HepG2 (cell line): ENCODE measurements around the gene ENTPD7. TPM values are rescaled to one million over a fixed set of nuclear protein-coding genes. Genes with fewer than 3 reads are reported as not detected.

Experiments used
- ATF7-NPFF ChIP-seq: sonication (generic); formaldehyde crosslinking; IDR thresholded peaks from 2 replicates; pipeline ENCODE4 v1.8.1; 2023; ENCODE audit warnings: mild to moderate bottlenecking, low read depth, missing genetic modification reagents, moderate library complexity
- CEBPB ChIP-seq: IDR thresholded peaks from 2 replicates; pipeline ENCODE4 v1.6.1; 2011; ENCODE audit warnings: low read depth, low read length, improper control_type of control experiment, borderline replicate concordance
- CREBL2 ChIP-seq: sonication (generic); formaldehyde crosslinking; IDR thresholded peaks from 2 replicates; pipeline ENCODE4 v1.8.1; 2023; ENCODE audit warnings: missing genetic modification reagents, mild to moderate bottlenecking, borderline replicate concordance
- EED ChIP-seq: sonication (generic); formaldehyde crosslinking; IDR thresholded peaks from 2 replicates; pipeline ENCODE4 v1.5.0; 2020; ENCODE audit warnings: mild to moderate bottlenecking, missing genetic modification reagents
- GPN1 ChIP-seq: sonication (generic); formaldehyde crosslinking; IDR thresholded peaks from 2 replicates; pipeline ENCODE4 v1.5.1; 2020; ENCODE audit warnings: missing genetic modification reagents, borderline replicate concordance
- GRHL1 ChIP-seq: sonication (generic); formaldehyde crosslinking; conservative IDR thresholded peaks from 2 replicates; pipeline ENCODE4 v1.8.0; 2022; ENCODE audit warnings: missing genetic modification reagents
- HOXA7 ChIP-seq: sonication (generic); formaldehyde crosslinking; IDR thresholded peaks from 2 replicates; pipeline ENCODE4 v1.8.1; 2022; ENCODE audit warnings: mild to moderate bottlenecking, missing genetic modification reagents, moderate library complexity
- KDM3A ChIP-seq: IDR thresholded peaks from 2 replicates; pipeline ENCODE4 v1.6.1; 2018; ENCODE audit warnings: low read depth, missing compliant biosample characterization
- MIER2 ChIP-seq: IDR thresholded peaks from 2 replicates; pipeline ENCODE4 v1.6.1; 2016; ENCODE audit warnings: missing biosample characterization, missing genetic modification reagents
- NBN ChIP-seq: fragments of 450-650 bp; conservative IDR thresholded peaks from 2 replicates; pipeline ENCODE4 v1.6.1; 2017
- SMARCE1 ChIP-seq: fragments of 450-650 bp; IDR thresholded peaks from 2 replicates; pipeline ENCODE4 v1.6.1; 2017; ENCODE audit warnings: borderline replicate concordance
- TAF1 ChIP-seq: sonication (generic); formaldehyde crosslinking; IDR thresholded peaks from 2 replicates; pipeline ENCODE4 v1.4.0; 2020; ENCODE audit warnings: missing genetic modification reagents
- TFDP1 ChIP-seq: IDR thresholded peaks from 2 replicates; pipeline ENCODE4 v1.6.1; 2016; ENCODE audit warnings: missing compliant biosample characterization, missing genetic modification reagents, borderline replicate concordance
- ZBTB1 ChIP-seq: sonication (generic); formaldehyde crosslinking; IDR thresholded peaks from 2 replicates; pipeline ENCODE4 v1.4.0; 2020; ENCODE audit warnings: missing genetic modification reagents, borderline replicate concordance
- ZBTB25 ChIP-seq: IDR thresholded peaks from 2 replicates; pipeline ENCODE4 v1.6.1; 2018; ENCODE audit warnings: missing genetic modification reagents
- ZC3H4 ChIP-seq: sonication (generic); formaldehyde crosslinking; IDR thresholded peaks from 2 replicates; pipeline ENCODE4 v1.4.0; 2020; ENCODE audit warnings: missing genetic modification reagents, borderline replicate concordance
- ZNF574 ChIP-seq: sonication (generic); formaldehyde crosslinking; IDR thresholded peaks from 2 replicates; pipeline ENCODE4 v1.4.0; 2020; ENCODE audit warnings: missing genetic modification reagents
- ZNF660 ChIP-seq: sonication (generic); formaldehyde crosslinking; IDR thresholded peaks from 2 replicates; pipeline ENCODE4 v1.5.1; 2020; ENCODE audit warnings: mild to moderate bottlenecking, low read depth, missing genetic modification reagents, borderline replicate concordance
- ZNF782 ChIP-seq: sonication (generic); formaldehyde crosslinking; IDR thresholded peaks from 2 replicates; pipeline ENCODE4 v1.4.0; 2020; ENCODE audit warnings: missing genetic modification reagents, mild to moderate bottlenecking, borderline replicate concordance
- ZNF784 ChIP-seq: sonication (generic); formaldehyde crosslinking; IDR thresholded peaks from 2 replicates; pipeline ENCODE4 v1.5.1; 2020; ENCODE audit warnings: missing genetic modification reagents, mild to moderate bottlenecking, borderline replicate concordance
- ZNF83 ChIP-seq: sonication (generic); formaldehyde crosslinking; IDR thresholded peaks from 2 replicates; pipeline ENCODE4 v1.4.0; 2020; ENCODE audit warnings: missing genetic modification reagents, mild to moderate bottlenecking, borderline replicate concordance
- ZNF850 ChIP-seq: sonication (generic); formaldehyde crosslinking; conservative IDR thresholded peaks from 2 replicates; pipeline ENCODE4 v1.9.0; 2021; ENCODE audit warnings: mild to moderate bottlenecking, missing genetic modification reagents
- polyA plus RNA-seq, 8 experiments: library from polyadenylated mRNA; depleted of rRNA in 3 of 8; stranded (reverse) in 7 of 8; unstranded in 1 of 8; fragments of >200 nt; fragmentation: Illumina TruSeq in 4 of 8; extraction: Trizol in 4 of 8; gene quantifications; 2 replicates each; pipeline versions ENCODE4 v1.2.1 to v1.2.3, GENCODE V29; 2011 to 2016; ENCODE audit warnings: low read depth in 4 of 8, missing spikeins in 1 of 8, mixed read lengths in 1 of 8; ENCODE audit not compliant: insufficient read depth in 1 of 8
- total RNA-seq, 5 experiments: library from RNA; depleted of rRNA; stranded (reverse); fragments of >200 nt; fragmentation: Illumina TruSeq; extraction: Trizol; gene quantifications; 2 replicates each; pipeline ENCODE4 v1.2.3, GENCODE V29; 2016; ENCODE audit warnings: low read depth in 1 of 5

ENTPD7 gene
- total and polyA plus RNA-seq, 2 of the 13 experiments (the other 11 are each of a cell fraction or from before 2014, with no cell fraction given): 7.6 to 36.5 TPM

- TF ChIP-seq ZNF784 (CRISPR knock-in tag) (0 out of 2 replicates have a peak, but pooled peaks have one; percentile 18), ZNF782 (CRISPR knock-in tag) (no peak), KDM3A (no peak), GPN1 (CRISPR knock-in tag) (no peak), GRHL1 (CRISPR knock-in tag) (no peak), SMARCE1 (no peak), ZBTB1 (CRISPR knock-in tag) (no peak), ZNF574 (CRISPR knock-in tag) (peak; percentile 14), ZBTB25 (CRISPR knock-in tag) (no peak), ZC3H4 (CRISPR knock-in tag) (peak; percentile 91; the same call in 1 of the 2 replicates), ZNF660 (no peak), CREBL2 (CRISPR knock-in tag) (no peak), NBN (no peak), ZNF83 (CRISPR knock-in tag) (0 out of 2 replicates have a peak, but pooled peaks have one; percentile 7), HOXA7 (CRISPR knock-in tag) (no peak), EED (no peak), MIER2 (CRISPR knock-in tag) (no peak), TAF1 (CRISPR knock-in tag) (no peak), CEBPB (peak; percentile 33; the same call in 1 of the 2 replicates), ZNF850 (CRISPR knock-in tag) (no peak), TFDP1 (no peak), ATF7-NPFF (CRISPR knock-in tag) (peak; percentile 19; the same call in 1 of the 2 replicates)
These were observed 37.7 kb upstream of the ENTPD7 start (continued) for GRCh38 chr10:99621454-99622251.
